Caco-2 (cell line): ENCODE measurements around the gene NCKAP5. TPM values are rescaled to one million over a fixed set of nuclear protein-coding genes. Genes with fewer than 3 reads are reported as not detected.

Source experiments
- BruUV-seq: library from RNA; stranded (reverse); fragments of 400-500 nt; replicated peaks from 2 replicates; lab custom pipeline; 2021; lab: Mats Ljungman, UMichigan
- CTCF ChIA-PET: fragments of 300-600 bp; sonication (Branson Sonifier 250); formaldehyde crosslinking; loops from one replicate; lab custom pipeline; 2022; ENCODE audit warnings: antibody characterized with exemption; lab: Charles Lee
- POLR2A ChIA-PET: fragments of 300-600 bp; sonication (Branson Sonifier 250); formaldehyde crosslinking; loops from one replicate; lab custom pipeline; 2022; ENCODE audit warnings: antibody characterized with exemption; lab: Charles Lee
- DNase-seq, 2 experiments: peaks; one replicate each; pipeline versions ENCODE4 v3.0.0 to v3.0.0-alpha.2; 2020 to 2022
- H3K27me3 ChIP-seq: replicated peaks from 2 replicates; pipeline ENCODE4 v1.6.0; 2011; ENCODE audit warnings: low read length; ENCODE audit not compliant: control insufficient read depth, insufficient read depth
- H3K36me3 ChIP-seq: 2 replicates; pipeline ENCODE4 v1.5.1; 2011; ENCODE audit warnings: low read length; ENCODE audit not compliant: control insufficient read depth, insufficient read depth
- H3K4me1 ChIP-seq: fragments of 250-450 bp; sonication (Bioruptor Pico); 2 replicates; pipeline ENCODE4 v1.5.1; 2020; ENCODE audit warnings: mild to moderate bottlenecking
- H3K4me3 ChIP-seq: 2 replicates; pipeline ENCODE4 v1.5.1; 2011; ENCODE audit warnings: low read depth, mild to moderate bottlenecking, control low read depth, low read length
- H3K9me3 ChIP-seq: fragments of 250-450 bp; sonication (Bioruptor Pico); 2 replicates; pipeline ENCODE4 v1.5.1; 2020; ENCODE audit warnings: mild to moderate bottlenecking, moderate library complexity
- H3K27ac Mint-ChIP-seq: one replicate; pipeline ENCODE4 v1.8.0; 2022; ENCODE audit warnings: mixed read lengths; ENCODE audit not compliant: unreplicated experiment
- H3K27me3 Mint-ChIP-seq: one replicate; pipeline ENCODE4 v1.8.0; 2022; ENCODE audit warnings: mixed read lengths; ENCODE audit not compliant: insufficient read depth, unreplicated experiment
- H3K36me3 Mint-ChIP-seq: one replicate; pipeline ENCODE4 v1.8.0; 2022; ENCODE audit warnings: mild to moderate bottlenecking, mixed read lengths; ENCODE audit not compliant: insufficient read depth, unreplicated experiment
- H3K4me1 Mint-ChIP-seq: one replicate; pipeline ENCODE4 v1.8.0; 2022; ENCODE audit warnings: low read depth, mixed read lengths; ENCODE audit not compliant: unreplicated experiment
- H3K4me3 Mint-ChIP-seq: one replicate; pipeline ENCODE4 v1.8.0; 2022; ENCODE audit warnings: mild to moderate bottlenecking, moderate library complexity, mixed read lengths; ENCODE audit not compliant: unreplicated experiment
- H3K9me3 Mint-ChIP-seq: one replicate; pipeline ENCODE4 v1.8.0; 2022; ENCODE audit warnings: mixed read lengths; ENCODE audit not compliant: unreplicated experiment
- CTCF ChIP-seq, 2 experiments: fragments of 200-600 bp in 1 of 2; IDR thresholded peaks; 1 replicate in 1 of 2; 2 replicates in 1 of 2; pipeline versions ENCODE4 v1.5.1 to v1.8.0; 2011 to 2022; ENCODE audit warnings: antibody characterized with exemption in 1 of 2, control low read depth in 1 of 2, inconsistent platforms in 1 of 2, low read depth in 1 of 2, low read length in 1 of 2, mild to moderate bottlenecking in 1 of 2, moderate library complexity in 1 of 2; ENCODE audit not compliant: insufficient read depth in 1 of 2, severe bottlenecking in 1 of 2, unreplicated experiment in 1 of 2
- intact Hi-C: fragments of 100-400 bp; cut with micrococcal nuclease; formaldehyde crosslinking; loops from one replicate; pipeline ENCODE4 v1.10.0; 2022; ENCODE audit not compliant: unreplicated experiment
- total RNA-seq: library from RNA; stranded (reverse); gene quantifications from 2 replicates; pipeline ENCODE4 v1.2.3, GENCODE V29; 2022

NCKAP5 gene
- total RNA-seq, 1 experiment from 2014 or later, result 3.8 TPM

GRCh38 chr2:132896073-132896472 is 672.2 kb downstream of the NCKAP5 start:
- DNase-seq, result no peak
- intact Hi-C loops, result no loop called here
- ChIA-PET CTCF (no interaction called here), POLR2A (no interaction called here)
- no peaks in the 10 kb centered on the region for H3K4me1 ChIP-seq
- Mint-ChIP-seq H3K4me1 (no peaks in the 10 kb centered on the region), H3K27me3 (peaks cover 5% of the 10 kb centered on the region), H3K9me3 (no peaks in the 10 kb centered on the region), H3K4me3 (no peak overlapping the region), H3K36me3 (no peaks in the 10 kb centered on the region), H3K27ac (no peak overlapping the region)
- TF ChIP-seq CTCF (IDR thresholded peaks at IDR 0.05; ENCODE audit: insufficient read depth in 1 of 2, low read depth in 1 of 2, low read length in 1 of 2, severe bottlenecking in 1 of 2, unreplicated experiment in 1 of 2), result no peak
- no TSS peak for BruUV-seq
- H3K4me3 ChIP-seq, result no peak overlapping the region
- H3K9me3 ChIP-seq, result no peaks in the 10 kb centered on the region
- H3K36me3 ChIP-seq, result no peaks in the 10 kb centered on the region
- no peaks in the 10 kb centered on the region; the same call in 1 of the 2 replicates for H3K27me3 ChIP-seq

- H3K4me3 ChIP-seq, result no peak overlapping the region
- CTCF ChIA-PET, result no interaction called here
- no peaks in the 10 kb centered on the region for H3K4me1 Mint-ChIP-seq
- no peak for DNase-seq
- TF ChIP-seq CTCF (IDR thresholded peaks at IDR 0.05; ENCODE audit: insufficient read depth in 1 of 2, low read depth in 1 of 2, low read length in 1 of 2, severe bottlenecking in 1 of 2, unreplicated experiment in 1 of 2), result no peak
- no peaks in the 10 kb centered on the region for H3K9me3 ChIP-seq
- no peaks in the 10 kb centered on the region; the same call in 1 of the 2 replicates for H3K27me3 ChIP-seq
- peaks cover 11% of the 10 kb centered on the region for H3K9me3 Mint-ChIP-seq
- no peaks in the 10 kb centered on the region for H3K36me3 Mint-ChIP-seq
- H3K4me3 Mint-ChIP-seq, result no peak overlapping the region
- POLR2A ChIA-PET, result no interaction called here
- no peaks in the 10 kb centered on the region for H3K4me1 ChIP-seq
- no peaks in the 10 kb centered on the region for H3K36me3 ChIP-seq
- intact Hi-C loops, result no loop called here
- H3K27ac Mint-ChIP-seq, result no peak overlapping the region
- no peaks in the 10 kb centered on the region for H3K27me3 Mint-ChIP-seq
- BruUV-seq, result no TSS peak
Observed at GRCh38 chr2:132891498-132891897, 676.8 kb downstream of the NCKAP5 start.

- no peak overlapping the region for H3K4me3 Mint-ChIP-seq
- H3K4me1 ChIP-seq, result no peaks in the 10 kb centered on the region
- H3K36me3 Mint-ChIP-seq, result no peaks in the 10 kb centered on the region
- POLR2A ChIA-PET, result no interaction called here
- H3K27ac Mint-ChIP-seq, result no peak overlapping the region
- intact Hi-C loops, result no loop called here
- no peaks in the 10 kb centered on the region for H3K27me3 ChIP-seq
- TF ChIP-seq CTCF (IDR thresholded peaks at IDR 0.05; ENCODE audit: insufficient read depth in 1 of 2, low read depth in 1 of 2, low read length in 1 of 2, severe bottlenecking in 1 of 2, unreplicated experiment in 1 of 2), result no peak
- H3K4me1 Mint-ChIP-seq, result no peaks in the 10 kb centered on the region
- no peaks in the 10 kb centered on the region for H3K9me3 ChIP-seq
- peaks cover 14% of the 10 kb centered on the region for H3K9me3 Mint-ChIP-seq
- no peaks in the 10 kb centered on the region for H3K36me3 ChIP-seq
- CTCF ChIA-PET, result no interaction called here
- DNase-seq, result no peak
- no TSS peak for BruUV-seq
- no peaks in the 10 kb centered on the region for H3K27me3 Mint-ChIP-seq
- no peak overlapping the region for H3K4me3 ChIP-seq
Observed at GRCh38 chr2:132886574-132886973, 681.7 kb downstream of the NCKAP5 start.
